ENCODE measurements around the gene CCND3.

CCND3 gene

DNA sequence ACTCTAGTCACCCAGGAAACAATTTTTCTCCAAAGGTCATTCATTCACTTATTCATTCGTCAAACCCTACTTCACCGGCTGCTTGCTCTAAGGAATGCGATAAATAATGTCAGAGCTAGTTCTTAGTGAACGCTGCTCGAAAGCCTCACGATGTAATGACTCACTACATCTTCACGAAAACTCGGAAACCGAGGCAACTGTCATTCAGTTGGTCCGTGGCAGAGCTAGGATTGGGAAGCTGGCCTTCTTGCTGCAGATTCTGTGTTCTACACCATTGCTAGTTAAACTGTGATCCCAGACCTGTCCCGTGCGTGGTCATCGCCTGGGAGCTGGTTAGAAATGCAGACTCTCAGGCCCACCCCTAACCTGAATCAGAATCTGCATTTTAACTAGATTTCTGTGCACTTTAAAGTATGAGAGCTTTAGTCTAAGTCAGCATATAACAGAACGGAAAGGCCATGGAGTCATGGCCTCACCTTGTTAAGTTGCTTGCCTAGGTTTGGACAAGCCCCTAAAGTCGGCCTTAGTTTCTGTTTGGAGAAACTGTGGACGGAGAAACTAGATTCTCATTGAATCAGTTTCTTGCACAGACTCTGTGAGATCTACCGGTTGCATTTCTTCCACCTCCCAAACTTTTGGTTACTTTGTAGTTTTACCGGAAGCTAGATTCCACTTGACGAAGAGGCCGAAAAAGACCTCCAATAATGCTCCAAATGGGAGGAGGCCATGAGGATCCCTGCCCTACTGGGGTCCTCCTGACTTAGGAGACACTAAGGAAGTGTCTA, 651 bp upstream of the CCND3 start:
- DNase-seq (ENCODE audit: low spot score in 2 of 2), result no peak
- peaks cover 32% of the 10 kb centered on the region for H3K36me3 Mint-ChIP-seq (ENCODE audit: insufficient read depth)
- H3K27me3 Mint-ChIP-seq, result no peaks in the 10 kb centered on the region
- H3K4me1 Mint-ChIP-seq, result peaks cover 55% of the 10 kb centered on the region
- peak overlapping the region; percentile 77 for H3K27ac Mint-ChIP-seq (ENCODE audit: low read depth)
- H3K9me3 Mint-ChIP-seq, result no peaks in the 10 kb centered on the region
- peak overlapping the region; percentile 95 for H3K4me3 Mint-ChIP-seq
- peak; percentile 26 for ATAC-seq (replicated peaks; ENCODE audit: extremely low read depth, poor library complexity, severe bottlenecking)

DNA sequence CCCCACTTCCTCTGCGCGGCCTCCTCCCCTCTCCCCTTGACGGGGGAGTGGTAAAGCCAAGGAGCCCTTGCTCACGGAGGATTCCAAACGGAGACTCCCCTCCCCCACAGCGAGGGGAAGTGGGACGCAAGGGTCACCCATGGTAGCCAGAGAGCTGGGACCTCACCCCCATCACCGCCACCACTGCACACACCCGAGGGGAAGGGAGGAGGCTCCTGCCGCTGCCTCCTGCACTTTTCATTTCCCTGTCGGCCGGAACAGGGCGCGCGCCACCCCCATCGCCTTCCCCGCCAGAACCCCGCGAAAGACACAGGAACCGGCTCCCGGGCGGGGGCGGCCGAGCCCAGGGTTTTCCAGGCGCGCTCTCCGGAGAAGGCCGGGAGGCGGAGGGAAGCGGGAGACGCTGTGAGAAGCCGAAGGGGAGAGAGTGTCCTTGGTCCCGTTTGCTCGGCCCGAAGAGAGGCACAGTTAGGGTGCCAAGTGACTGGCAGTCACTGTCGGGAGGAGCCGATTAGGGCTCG, 789 bp downstream of the CCND3 start:
- peak overlapping the region; percentile 95 for H3K4me3 Mint-ChIP-seq
- H3K27me3 Mint-ChIP-seq, result no peaks in the 10 kb centered on the region
- peaks cover 64% of the 10 kb centered on the region for H3K4me1 Mint-ChIP-seq
- peaks cover 42% of the 10 kb centered on the region for H3K36me3 Mint-ChIP-seq (ENCODE audit: insufficient read depth)
- DNase-seq (ENCODE audit: low spot score in 2 of 2), result peak in 1 of 2 donors; percentile 30
- peak; percentile 12 for ATAC-seq (replicated peaks; ENCODE audit: extremely low read depth, poor library complexity, severe bottlenecking)
- peak overlapping the region; percentile 92 for H3K27ac Mint-ChIP-seq (ENCODE audit: low read depth)
- no peaks in the 10 kb centered on the region for H3K9me3 Mint-ChIP-seq

- peak overlapping the region; percentile 95 for H3K4me3 Mint-ChIP-seq
- H3K27ac Mint-ChIP-seq (ENCODE audit: low read depth), result peak overlapping the region; percentile 92
- ATAC-seq (replicated peaks; ENCODE audit: extremely low read depth, poor library complexity, severe bottlenecking), result no peak
- H3K36me3 Mint-ChIP-seq (ENCODE audit: insufficient read depth), result peaks cover 45% of the 10 kb centered on the region
- DNase-seq (ENCODE audit: low spot score in 2 of 2), result no peak
- no peaks in the 10 kb centered on the region for H3K9me3 Mint-ChIP-seq
- H3K4me1 Mint-ChIP-seq, result peaks cover 67% of the 10 kb centered on the region
- H3K27me3 Mint-ChIP-seq, result no peaks in the 10 kb centered on the region
These were observed 1.5 kb downstream of the CCND3 start for GRCh38 chr6:41939848-41940758.

DNA sequence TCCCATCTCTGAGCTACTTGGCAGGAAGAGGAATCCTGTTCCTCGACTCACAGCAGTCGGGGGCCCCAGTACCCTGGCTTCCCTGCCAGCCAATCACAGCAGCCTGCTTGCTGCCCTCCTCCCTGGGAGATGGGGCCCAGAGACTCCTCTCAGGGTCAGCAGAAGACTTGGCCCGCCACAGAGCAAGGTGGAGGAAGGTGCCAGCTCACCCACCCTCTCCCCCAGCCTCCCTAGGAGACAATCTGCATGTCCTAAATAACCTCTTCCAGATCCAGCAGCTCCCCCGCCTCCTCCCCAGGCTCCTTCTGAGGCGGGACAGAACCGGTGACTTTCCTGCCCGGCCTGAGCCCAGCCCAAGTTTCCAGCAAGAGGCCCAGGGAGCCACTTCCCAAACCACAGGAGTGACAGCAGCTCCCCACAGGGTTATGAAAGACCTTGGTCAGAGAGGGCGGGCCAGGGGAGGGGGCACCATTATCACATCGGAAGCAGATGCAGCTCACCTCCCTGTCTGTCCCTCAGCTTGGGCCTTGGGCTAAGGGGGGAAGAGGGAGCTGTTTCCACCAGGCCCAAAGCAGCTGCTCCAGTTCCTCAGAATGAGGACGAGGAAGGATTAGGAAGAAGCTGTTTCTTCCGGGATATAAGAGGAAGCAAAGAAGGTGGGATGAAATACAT, 2.3 kb downstream of the CCND3 start:
- ATAC-seq (replicated peaks; ENCODE audit: extremely low read depth, poor library complexity, severe bottlenecking) (no peak), DNase-seq (ENCODE audit: low spot score in 2 of 2) (no peak)
- Mint-ChIP-seq H3K27ac (ENCODE audit: low read depth) (peak overlapping the region; percentile 92), H3K4me1 (peaks cover 75% of the 10 kb centered on the region), H3K27me3 (no peaks in the 10 kb centered on the region), H3K36me3 (ENCODE audit: insufficient read depth) (peaks cover 52% of the 10 kb centered on the region), H3K9me3 (no peaks in the 10 kb centered on the region), H3K4me3 (peak overlapping the region; percentile 95)

GRCh38 chr6:41938590-41939175, 2.9 kb downstream of the CCND3 start:
- Mint-ChIP-seq H3K27ac (ENCODE audit: low read depth) (peak overlapping the region; percentile 92), H3K4me3 (peak overlapping the region; percentile 95), H3K36me3 (ENCODE audit: insufficient read depth) (peaks cover 57% of the 10 kb centered on the region), H3K27me3 (no peaks in the 10 kb centered on the region), H3K4me1 (peaks cover 77% of the 10 kb centered on the region), H3K9me3 (no peaks in the 10 kb centered on the region)
- ATAC-seq (replicated peaks; ENCODE audit: extremely low read depth, poor library complexity, severe bottlenecking), result no peak
- DNase-seq (ENCODE audit: low spot score in 2 of 2), result no peak

GRCh38 chr6:41937861-41938574, 3.6 kb downstream of the CCND3 start:
- no peaks in the 10 kb centered on the region for H3K9me3 Mint-ChIP-seq
- H3K4me3 Mint-ChIP-seq, result peak overlapping the region; percentile 95
- peak overlapping the region; percentile 92 for H3K27ac Mint-ChIP-seq (ENCODE audit: low read depth)
- ATAC-seq (replicated peaks; ENCODE audit: extremely low read depth, poor library complexity, severe bottlenecking) (peak; percentile 29), DNase-seq (ENCODE audit: low spot score in 2 of 2) (peak in 1 of 2 donors; percentile 61)
- H3K36me3 Mint-ChIP-seq (ENCODE audit: insufficient read depth), result peaks cover 61% of the 10 kb centered on the region
- no peaks in the 10 kb centered on the region for H3K27me3 Mint-ChIP-seq
- H3K4me1 Mint-ChIP-seq, result peaks cover 80% of the 10 kb centered on the region

GRCh38 chr6:41937472-41937860, 4.1 kb downstream of the CCND3 start:
- DNase-seq (ENCODE audit: low spot score in 2 of 2) (no peak), ATAC-seq (replicated peaks; ENCODE audit: extremely low read depth, poor library complexity, severe bottlenecking) (no peak)
- peak overlapping the region; percentile 95 for H3K4me3 Mint-ChIP-seq
- peaks cover 64% of the 10 kb centered on the region for H3K36me3 Mint-ChIP-seq (ENCODE audit: insufficient read depth)
- peaks cover 79% of the 10 kb centered on the region for H3K4me1 Mint-ChIP-seq
- no peaks in the 10 kb centered on the region for H3K9me3 Mint-ChIP-seq
- no peaks in the 10 kb centered on the region for H3K27me3 Mint-ChIP-seq
- H3K27ac Mint-ChIP-seq (ENCODE audit: low read depth), result peak overlapping the region; percentile 92

DNA sequence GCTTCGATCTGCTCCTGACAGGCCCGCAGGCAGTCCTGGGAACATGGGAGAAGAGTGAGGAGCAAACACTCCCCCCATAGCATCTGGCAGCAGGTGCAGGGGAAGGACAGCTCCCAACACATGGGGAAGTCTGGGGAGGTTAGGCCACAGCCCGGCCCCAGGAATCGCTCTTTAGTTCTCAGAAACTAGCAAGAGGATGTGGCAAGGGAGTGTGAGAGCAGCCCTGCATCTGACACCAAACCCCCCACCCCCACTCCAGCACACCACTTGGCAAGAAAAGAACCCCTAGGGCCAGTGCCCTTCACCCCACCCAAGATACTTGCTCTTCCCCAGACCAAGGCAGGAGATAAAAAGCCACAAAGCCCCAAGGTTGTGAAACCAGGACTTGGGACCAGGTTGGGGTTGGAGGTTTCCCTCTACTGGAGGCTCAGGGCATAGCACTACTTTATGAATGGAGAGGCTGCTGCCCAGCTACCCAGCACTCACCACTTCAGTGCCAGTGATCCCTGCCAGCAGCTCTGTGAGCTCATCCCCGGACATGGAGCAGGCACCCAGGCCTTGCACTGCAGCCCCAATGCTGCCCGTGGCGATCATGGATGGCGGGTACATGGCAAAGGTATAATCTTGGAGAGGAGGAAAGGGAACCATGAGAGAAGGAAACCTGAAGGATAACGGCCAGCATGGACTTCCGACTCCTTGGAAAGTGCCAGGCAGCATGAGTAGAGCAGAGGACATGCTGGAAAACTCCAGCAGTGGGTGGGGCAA, 5.4 kb downstream of the CCND3 start:
- H3K9me3 Mint-ChIP-seq, result no peaks in the 10 kb centered on the region
- peaks cover 80% of the 10 kb centered on the region for H3K4me1 Mint-ChIP-seq
- peak overlapping the region; percentile 86 for H3K27ac Mint-ChIP-seq (ENCODE audit: low read depth)
- no peaks in the 10 kb centered on the region for H3K27me3 Mint-ChIP-seq
- DNase-seq (ENCODE audit: low spot score in 2 of 2) (peak; percentile 58 to 82), ATAC-seq (replicated peaks; ENCODE audit: extremely low read depth, poor library complexity, severe bottlenecking) (peak; percentile 86)
- peak overlapping the region; percentile 95 for H3K4me3 Mint-ChIP-seq
- H3K36me3 Mint-ChIP-seq (ENCODE audit: insufficient read depth), result peaks cover 64% of the 10 kb centered on the region

GRCh38 chr6:41935685-41936072, 5.9 kb downstream of the CCND3 start:
- H3K27ac Mint-ChIP-seq (ENCODE audit: low read depth), result peak overlapping the region; percentile 86
- H3K4me1 Mint-ChIP-seq, result peaks cover 85% of the 10 kb centered on the region
- H3K27me3 Mint-ChIP-seq, result no peaks in the 10 kb centered on the region
- H3K36me3 Mint-ChIP-seq (ENCODE audit: insufficient read depth), result peaks cover 66% of the 10 kb centered on the region
- no peaks in the 10 kb centered on the region for H3K9me3 Mint-ChIP-seq
- no peak for ATAC-seq (replicated peaks; ENCODE audit: extremely low read depth, poor library complexity, severe bottlenecking)
- no peak for DNase-seq (ENCODE audit: low spot score in 2 of 2)
- peak overlapping the region; percentile 95 for H3K4me3 Mint-ChIP-seq

DNA sequence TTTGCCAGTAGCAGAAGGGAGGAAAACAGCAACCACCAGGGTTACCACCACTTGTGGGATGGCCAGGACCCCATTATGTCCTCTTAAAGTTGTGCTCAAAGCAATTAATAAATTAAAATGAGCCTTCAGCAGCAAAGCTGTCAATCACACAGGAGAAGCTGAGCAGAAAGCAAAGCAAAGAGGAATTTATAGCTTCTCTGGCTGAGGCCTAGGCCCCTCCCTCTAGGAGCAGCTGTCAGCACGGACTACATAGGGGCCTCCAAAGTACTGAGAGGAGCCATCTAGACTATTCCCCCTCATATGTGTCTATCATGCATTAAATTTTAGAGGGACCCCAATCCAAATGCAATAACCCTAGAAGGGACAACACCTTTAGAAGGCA, 6.4 kb downstream of the CCND3 start:
- Mint-ChIP-seq H3K4me3 (peak overlapping the region; percentile 95), H3K9me3 (no peaks in the 10 kb centered on the region), H3K27ac (ENCODE audit: low read depth) (peak overlapping the region; percentile 86), H3K36me3 (ENCODE audit: insufficient read depth) (peaks cover 66% of the 10 kb centered on the region), H3K27me3 (no peaks in the 10 kb centered on the region), H3K4me1 (peaks cover 81% of the 10 kb centered on the region)
- DNase-seq (ENCODE audit: low spot score in 2 of 2), result no peak
- no peak for ATAC-seq (replicated peaks; ENCODE audit: extremely low read depth, poor library complexity, severe bottlenecking)
